Activated CD8-positive, alpha-beta memory T cell treated with anti-CD3 and anti-CD28 coated beads, Interleukin-2, amount 50 U/mL, for 1 hour (primary cell): Measurements from ENCODE around the gene OR51S1.
"Not testable (repeated sequence)": the region's sequence is repeated elsewhere in the genome, so short reads cannot be mapped to it uniquely, and the experiment has no call there.

Source experiments
- DNase-seq: peaks from one replicate; pipeline ENCODE4 v3.0.0-alpha.2; 2020; ENCODE audit errors: extremely low read depth

Gene OR51S1

DNA sequence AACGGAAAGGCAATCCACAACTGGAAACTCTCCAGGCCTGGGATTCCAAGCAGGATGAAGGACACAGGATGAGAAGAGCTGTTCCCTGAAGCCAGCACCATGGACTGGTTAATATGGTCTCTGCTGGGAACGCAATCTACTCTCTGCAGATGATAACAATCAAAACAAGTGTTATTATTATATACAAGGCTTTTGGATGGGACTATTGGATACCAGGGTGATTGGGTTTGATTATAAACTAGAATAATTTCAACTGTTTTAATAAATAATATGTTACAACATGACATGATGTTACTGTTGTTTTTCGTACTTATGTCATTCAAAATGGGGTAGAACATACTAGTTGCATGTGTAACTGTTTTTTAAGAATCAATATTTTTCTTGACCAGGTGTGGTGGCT, 44.7 kb downstream of the OR51S1 start, which contains the start of gene OR52R1:
TSS of gene OR52R1 (minus strand) at position 101 of the 400 bp plus-strand sequence. CDS start at position 101, 0 bp downstream.
- no peak for DNase-seq

DNA sequence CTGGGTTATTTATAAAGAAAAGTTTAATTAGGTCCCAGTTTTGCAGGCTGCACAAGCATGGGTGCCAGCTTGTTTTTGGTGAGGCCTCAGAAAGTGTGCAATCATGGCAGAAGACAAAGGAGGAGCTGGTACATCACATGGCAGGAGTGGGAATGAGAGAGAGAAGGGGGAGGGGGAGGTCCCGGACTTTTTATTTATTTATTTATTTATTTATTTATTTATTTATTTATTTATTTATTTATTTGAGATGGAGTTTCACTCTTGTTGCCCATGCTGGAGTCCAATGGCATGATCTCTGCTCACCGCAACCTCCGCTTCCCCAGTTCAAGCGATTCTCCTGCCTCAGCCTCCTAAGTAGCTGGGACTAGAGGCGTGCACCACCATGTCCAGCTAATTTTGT, 47.7 kb downstream of the OR51S1 start:
- not testable (repeated sequence) for DNase-seq

DNA sequence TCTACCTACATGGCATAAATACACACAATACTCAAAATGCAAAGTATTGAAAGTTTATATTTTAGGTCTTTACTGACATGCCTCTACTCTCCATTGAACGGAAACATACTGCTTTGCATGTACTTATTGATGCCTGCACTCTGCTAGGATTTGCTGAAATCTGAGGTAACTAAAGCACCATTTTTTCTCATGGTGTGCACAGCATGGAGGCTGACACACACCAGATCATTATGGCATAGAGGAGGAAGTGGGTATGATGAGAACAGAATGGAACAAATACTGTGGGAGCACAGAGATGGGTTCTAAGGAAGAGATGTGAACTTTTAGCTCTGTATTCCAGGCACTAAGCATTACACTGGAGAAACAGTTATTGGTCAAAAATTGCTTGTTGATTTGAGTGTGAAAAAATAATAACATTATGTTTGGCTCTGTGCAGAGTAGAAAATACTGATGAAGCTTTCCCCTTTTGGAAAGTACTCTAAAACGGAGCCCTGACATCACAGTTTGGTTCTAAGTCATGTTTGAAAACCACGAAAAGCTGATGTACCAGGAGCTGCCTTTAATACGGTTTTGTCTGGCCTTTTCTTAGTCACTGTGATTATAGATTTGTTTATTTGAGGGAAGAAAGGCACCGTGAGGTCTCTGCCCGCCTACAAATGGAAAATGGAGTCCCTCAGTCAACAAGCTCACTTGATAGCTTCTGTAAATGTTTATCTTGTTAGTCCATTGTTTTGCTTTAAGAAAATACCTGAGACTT, 50.4 kb downstream of the OR51S1 start:
- no peak for DNase-seq
